ENCODE results near the gene MET. TPM values are rescaled to one million over a fixed set of nuclear protein-coding genes. Genes with fewer than 3 reads are reported as not detected.
A peak's percentile ranks its signal among the peaks of the same experiment; 100 is the strongest.

The MET gene
- total RNA-seq, 1 experiment from 2014 or later, result 5.0 TPM

- Histone ChIP-seq H3K4me1 (ENCODE audit: insufficient read depth, low read length) (peaks cover 6% of the 10 kb centered on the region; the same call in 1 of the 2 replicates), H3K9ac (ENCODE audit: extremely low read depth, insufficient read length, low read length) (no peak overlapping the region), H2BK15ac (ENCODE audit: low read depth, low read length) (no peak overlapping the region), H4K91ac (ENCODE audit: insufficient read length, low read depth, low read length) (no peak overlapping the region), H3K27me3 (ENCODE audit: insufficient read depth, low read length) (no peaks in the 10 kb centered on the region), H4K5ac (ENCODE audit: insufficient read length, low read depth, low read length) (no peak overlapping the region), H3K79me2 (ENCODE audit: insufficient read depth, low read length) (no peaks in the 10 kb centered on the region), H2AFZ (ENCODE audit: low read length) (no peak overlapping the region), H3K27ac (ENCODE audit: insufficient read length, low read depth, low read length) (no peak overlapping the region), H2BK120ac (ENCODE audit: low read depth, low read length, poor library complexity, severe bottlenecking) (no peak overlapping the region), H3K23ac (ENCODE audit: insufficient read length, low read depth, low read length) (no peak overlapping the region), H3T11ph (ENCODE audit: low read length) (no peak overlapping the region), H3K18ac (ENCODE audit: insufficient read length, low read depth, low read length) (no peak overlapping the region), H3K79me1 (ENCODE audit: insufficient read depth, low read depth, low read length, poor library complexity, severe bottlenecking) (no peaks in the 10 kb centered on the region), H4K8ac (replicated peaks; ENCODE audit: insufficient read length, low read depth, low read length) (no peak overlapping the region), H3K56ac (ENCODE audit: insufficient read length, low read depth, low read length) (no peak overlapping the region), H2BK5ac (ENCODE audit: insufficient read length, low read length) (no peak overlapping the region), H3K4me2 (ENCODE audit: insufficient read depth, insufficient read length, low read length) (no peak overlapping the region), H3K23me2 (ENCODE audit: insufficient read length, low read depth, low read length, poor library complexity, severe bottlenecking) (no peaks in the 10 kb centered on the region), H2AK5ac (ENCODE audit: insufficient read length, low read length) (no peak overlapping the region), H4K20me1 (ENCODE audit: control insufficient read depth, insufficient read depth, insufficient read length) (no peaks in the 10 kb centered on the region), H3K9me3 (ENCODE audit: control insufficient read depth, low read depth, low read length) (no peaks in the 10 kb centered on the region), H3K14ac (ENCODE audit: insufficient read depth, low read length) (no peak overlapping the region), H2BK12ac (ENCODE audit: insufficient read length, low read depth, low read length) (no peak overlapping the region), H2BK20ac (ENCODE audit: low read depth, low read length, poor library complexity, severe bottlenecking) (no peak overlapping the region), H3K4ac (ENCODE audit: low read depth, low read length) (no peak overlapping the region)
- no CpG with 5 or more reads among the region's 2 CpGs for WGBS (ENCODE audit: extremely low coverage, insufficient read length, low lambda C conversion rate)
- Mint-ChIP-seq H3K27me3 (ENCODE audit: low read depth) (no peaks in the 10 kb centered on the region; the same call in 1 of the 2 replicates), H3K9me3 (no peaks in the 10 kb centered on the region), H3K4me3 (no peak overlapping the region), H3K4me1 (peaks cover 29 to 30% of the 10 kb centered on the region in 2 experiments), H3K36me3 (ENCODE audit: insufficient read depth in 1 of 3, low read depth in 3 of 3) (no peaks in the 10 kb centered on the region), H3K27ac (peak overlapping the region in 2 of 3 experiments; percentile 78 to 83; a peak in 2 of 7 replicates)
- TF ChIP-seq, protein P1, sequence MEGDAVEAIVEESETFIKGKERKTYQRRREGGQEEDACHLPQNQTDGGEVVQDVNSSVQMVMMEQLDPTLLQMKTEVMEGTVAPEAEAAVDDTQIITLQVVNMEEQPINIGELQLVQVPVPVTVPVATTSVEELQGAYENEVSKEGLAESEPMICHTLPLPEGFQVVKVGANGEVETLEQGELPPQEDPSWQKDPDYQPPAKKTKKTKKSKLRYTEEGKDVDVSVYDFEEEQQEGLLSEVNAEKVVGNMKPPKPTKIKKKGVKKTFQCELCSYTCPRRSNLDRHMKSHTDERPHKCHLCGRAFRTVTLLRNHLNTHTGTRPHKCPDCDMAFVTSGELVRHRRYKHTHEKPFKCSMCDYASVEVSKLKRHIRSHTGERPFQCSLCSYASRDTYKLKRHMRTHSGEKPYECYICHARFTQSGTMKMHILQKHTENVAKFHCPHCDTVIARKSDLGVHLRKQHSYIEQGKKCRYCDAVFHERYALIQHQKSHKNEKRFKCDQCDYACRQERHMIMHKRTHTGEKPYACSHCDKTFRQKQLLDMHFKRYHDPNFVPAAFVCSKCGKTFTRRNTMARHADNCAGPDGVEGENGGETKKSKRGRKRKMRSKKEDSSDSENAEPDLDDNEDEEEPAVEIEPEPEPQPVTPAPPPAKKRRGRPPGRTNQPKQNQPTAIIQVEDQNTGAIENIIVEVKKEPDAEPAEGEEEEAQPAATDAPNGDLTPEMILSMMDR (conservative IDR thresholded peaks at IDR 0.05), result no peak
- no peak for DNase-seq
Observed at GRCh38 chr7:116781584-116781983, 109.6 kb downstream of the MET start.

All from H9 (cell line).